ENCODE data around the gene JUN. TPM values are rescaled to one million over a fixed set of nuclear protein-coding genes. Genes with fewer than 3 reads are reported as not detected.

Gene JUN
- polyA plus RNA-seq, 3 donors, result 29.3 to 330 (median 31.3) TPM

GRCh38 chr1:58768971-58769808 is 14.7 kb downstream of the JUN start:
- Histone ChIP-seq H2AFZ (ENCODE audit: insufficient read depth, low read depth, low read length, poor library complexity, severe bottlenecking) (no peak overlapping the region), H3K36me3 (replicated peaks in 1 of 2; ENCODE audit: control insufficient read depth in 1 of 2, insufficient read depth in 2 of 2, low read length in 2 of 2) (no peaks in the 10 kb centered on the region), H4K20me1 (ENCODE audit: insufficient read depth, low read length) (no peaks in the 10 kb centered on the region), H3K9me3 (replicated peaks in 1 of 2; ENCODE audit: control insufficient read depth in 1 of 2, insufficient read depth in 1 of 2, low read length in 2 of 2) (no peaks in the 10 kb centered on the region), H3K27ac (ENCODE audit: low read depth in 1 of 2, low read length in 2 of 2) (no peak overlapping the region), H3K27me3 (ENCODE audit: control insufficient read depth in 2 of 2, insufficient read depth in 2 of 2, low read length in 2 of 2) (no peaks in the 10 kb centered on the region), H3K9ac (ENCODE audit: insufficient read depth, low read length, poor library complexity, severe bottlenecking) (no peak overlapping the region), H3K4me3 (replicated peaks in 1 of 3; ENCODE audit: low read depth in 2 of 3, low read length in 3 of 3) (no peak overlapping the region), H3K4me2 (replicated peaks; ENCODE audit: extremely low read depth, low read length, poor library complexity, severe bottlenecking) (no peak overlapping the region), H3K79me2 (ENCODE audit: insufficient read depth, low read length) (no peaks in the 10 kb centered on the region), H3K4me1 (ENCODE audit: control insufficient read depth in 1 of 2, insufficient read depth in 2 of 2, low read length in 2 of 2) (peaks cover 9 to 10% of the 10 kb centered on the region in 2 donors)
- intact Hi-C loops (cut with micrococcal nuclease), result no loop called here
- TF ChIP-seq CTCF (IDR thresholded peaks at IDR 0.05), result peak; percentile 97
- no peaks in the 10 kb centered on the region for H3K36me3 Mint-ChIP-seq
- no peak overlapping the region for H3K4me3 Mint-ChIP-seq
- peaks cover 13% of the 10 kb centered on the region for H3K4me1 Mint-ChIP-seq
- peak in 2 of 3 donors; percentile 51 to 53 for DNase-seq
- no peaks in the 10 kb centered on the region for H3K9me3 Mint-ChIP-seq
- H3K27me3 Mint-ChIP-seq (ENCODE audit: low read depth in 3 of 3), result peaks cover 0 to 3% (median 1%) of the 10 kb centered on the region in 3 donors
- peak overlapping the region in 1 of 7 donors; percentile 70 for H3K27ac Mint-ChIP-seq
- WGBS (ENCODE audit: insufficient coverage), result 50% methylated on average over 6 of the region's 22 CpGs

GRCh38 chr1:58768191-58768731 is 15.6 kb downstream of the JUN start:
- Histone ChIP-seq H3K79me2 (ENCODE audit: insufficient read depth, low read length) (no peaks in the 10 kb centered on the region), H4K20me1 (ENCODE audit: insufficient read depth, low read length) (no peaks in the 10 kb centered on the region), H3K9me3 (replicated peaks in 1 of 2; ENCODE audit: control insufficient read depth in 1 of 2, insufficient read depth in 1 of 2, low read length in 2 of 2) (no peaks in the 10 kb centered on the region), H3K9ac (ENCODE audit: insufficient read depth, low read length, poor library complexity, severe bottlenecking) (no peak overlapping the region), H3K4me1 (ENCODE audit: control insufficient read depth in 1 of 2, insufficient read depth in 2 of 2, low read length in 2 of 2) (peaks cover under 1 to 3% of the 10 kb centered on the region in 2 donors), H3K27me3 (ENCODE audit: control insufficient read depth in 2 of 2, insufficient read depth in 2 of 2, low read length in 2 of 2) (no peaks in the 10 kb centered on the region), H3K4me2 (replicated peaks; ENCODE audit: extremely low read depth, low read length, poor library complexity, severe bottlenecking) (no peak overlapping the region), H3K4me3 (replicated peaks in 1 of 3; ENCODE audit: low read depth in 2 of 3, low read length in 3 of 3) (no peak overlapping the region), H2AFZ (ENCODE audit: insufficient read depth, low read depth, low read length, poor library complexity, severe bottlenecking) (no peak overlapping the region), H3K27ac (ENCODE audit: low read depth in 1 of 2, low read length in 2 of 2) (no peak overlapping the region), H3K36me3 (replicated peaks in 1 of 2; ENCODE audit: control insufficient read depth in 1 of 2, insufficient read depth in 2 of 2, low read length in 2 of 2) (no peaks in the 10 kb centered on the region)
- peaks cover 4% of the 10 kb centered on the region for H3K4me1 Mint-ChIP-seq
- H3K36me3 Mint-ChIP-seq, result no peaks in the 10 kb centered on the region
- intact Hi-C loops (cut with micrococcal nuclease), result no loop called here
- no peak for DNase-seq
- peaks cover 0 to 3% (median 1%) of the 10 kb centered on the region in 3 donors for H3K27me3 Mint-ChIP-seq (ENCODE audit: low read depth in 3 of 3)
- no peaks in the 10 kb centered on the region for H3K9me3 Mint-ChIP-seq
- H3K27ac Mint-ChIP-seq, result no peak overlapping the region
- no peak for TF ChIP-seq CTCF (IDR thresholded peaks at IDR 0.05)
- WGBS (ENCODE audit: insufficient coverage), result 94% methylated on average over 2 of the region's 5 CpGs
- H3K4me3 Mint-ChIP-seq, result no peak overlapping the region

Measured in CD14-positive monocyte (primary cell).